IPS DF 19.7 (cell line): ENCODE measurements around the gene CREM.

Source experiments
- DNase-seq: peaks from one replicate; pipeline ENCODE4 v3.0.0-alpha.2; 2013; ENCODE audit warnings: low read depth, low spot score

CREM gene

GRCh38 chr10:35135861-35136260 is 9.2 kb downstream of the CREM start:
- DNase-seq = no peak

GRCh38 chr10:35136263-35136815 is 9.7 kb downstream of the CREM start:
- DNase-seq = no peak

- DNase-seq = no peak
Observed at GRCh38 chr10:35140126-35140525, 13.5 kb downstream of the CREM start.

GRCh38 chr10:35140727-35141126 is 14.1 kb downstream of the CREM start:
- DNase-seq = no peak

- no peak for DNase-seq
Observed at GRCh38 chr10:35150308-35150707, 23.7 kb downstream of the CREM start.

GRCh38 chr10:35152992-35153391 is 26.3 kb downstream of the CREM start:
- no peak for DNase-seq

- no peak for DNase-seq
Observed at GRCh38 chr10:35153716-35154115, 27.1 kb downstream of the CREM start.

- DNase-seq = no peak
Observed at GRCh38 chr10:35160743-35161142, 34.1 kb downstream of the CREM start.

- DNase-seq = no peak
Observed at GRCh38 chr10:35161906-35162305, 35.3 kb downstream of the CREM start.

- DNase-seq = no peak
Observed at GRCh38 chr10:35165136-35165535, 38.5 kb downstream of the CREM start.

- no peak for DNase-seq
Observed at GRCh38 chr10:35165811-35166210, 39.2 kb downstream of the CREM start.

GRCh38 chr10:35166607-35167006 is 40.0 kb downstream of the CREM start:
- no peak for DNase-seq

- no peak for DNase-seq
Observed at GRCh38 chr10:35167342-35167741, 40.7 kb downstream of the CREM start.

- DNase-seq = no peak
Observed at GRCh38 chr10:35172146-35172545, 45.5 kb downstream of the CREM start.

- no peak for DNase-seq
Observed at GRCh38 chr10:35172574-35172973, 45.9 kb downstream of the CREM start.

- DNase-seq = no peak
Observed at GRCh38 chr10:35178331-35178730, 51.7 kb downstream of the CREM start.

GRCh38 chr10:35182631-35183510 is 56.2 kb downstream of the CREM start:
- DNase-seq = no peak

GRCh38 chr10:35184527-35185171 is 58.0 kb downstream of the CREM start:
- DNase-seq = no peak

GRCh38 chr10:35185260-35186034 is 58.8 kb downstream of the CREM start:
- DNase-seq = no peak

GRCh38 chr10:35188954-35189353 is 62.3 kb downstream of the CREM start:
- no peak for DNase-seq

- no peak for DNase-seq
Observed at GRCh38 chr10:35191523-35191922, 64.9 kb downstream of the CREM start.

- no peak for DNase-seq
Observed at GRCh38 chr10:35192645-35193249, 66.1 kb downstream of the CREM start.
